Activated CD4-positive, alpha-beta memory T cell treated with anti-CD3 and anti-CD28 coated beads for 36 hours (primary cell): ENCODE data around the gene PYM1. TPM values are rescaled to one million over a fixed set of nuclear protein-coding genes. Genes with fewer than 3 reads are reported as not detected.
A peak's percentile ranks its signal among the peaks of the same experiment; 100 is the strongest.

ENCODE experiments used
- CTCF ChIA-PET: fragments of 350-600 bp; sonication (Branson Sonifier 250); formaldehyde crosslinking; loops from one replicate; lab custom pipeline; 2021; ENCODE audit warnings: antibody characterized with exemption, inconsistent platforms; lab: Charles Lee
- POLR2A ChIA-PET: fragments of 350-600 bp; sonication (Branson Sonifier 250); formaldehyde crosslinking; loops from one replicate; lab custom pipeline; 2021; ENCODE audit warnings: antibody characterized with exemption; lab: Charles Lee
- DNase-seq: peaks from one replicate; pipeline ENCODE4 v3.0.0-alpha.2; 2020
- H3K27ac Mint-ChIP-seq: one replicate; pipeline ENCODE4 v1.8.0; 2021; ENCODE audit warnings: mixed read lengths
- H3K27me3 Mint-ChIP-seq: one replicate; pipeline ENCODE4 v1.8.0; 2021; ENCODE audit warnings: mixed read lengths
- H3K36me3 Mint-ChIP-seq: one replicate; pipeline ENCODE4 v1.8.0; 2021; ENCODE audit warnings: mixed read lengths
- H3K4me1 Mint-ChIP-seq: one replicate; pipeline ENCODE4 v1.8.0; 2021; ENCODE audit warnings: low read depth, mixed read lengths
- H3K4me3 Mint-ChIP-seq: one replicate; pipeline ENCODE4 v1.8.0; 2021; ENCODE audit warnings: mild to moderate bottlenecking, mixed read lengths
- H3K9me3 Mint-ChIP-seq: one replicate; pipeline ENCODE4 v1.8.0; 2021; ENCODE audit warnings: mixed read lengths
- intact Hi-C: fragments of 100-400 bp; cut with micrococcal nuclease; formaldehyde crosslinking; loops from one replicate; pipeline ENCODE4 v1.15.1; 2023
- total RNA-seq, 2 experiments: library from RNA; stranded (reverse); gene quantifications; one replicate each; pipeline ENCODE4 v1.2.3, GENCODE V29; 2021

Gene PYM1
- total RNA-seq, 2 experiments from 2014 or later = 31.6 to 33.0 TPM

GRCh38 chr12:55965941-55966407 is 38.3 kb upstream of the PYM1 start, which contains the start of gene PMEL:
TSS of gene PMEL (minus strand) at chr12:55966042. CDS start at chr12:55966011, 31 bp downstream.
- Mint-ChIP-seq H3K36me3 (peaks cover 26% of the 10 kb centered on the region), H3K27ac (peak within 1 kb of the TSS; percentile 80), H3K27me3 (no peaks in the 10 kb centered on the region), H3K4me3 (peak within 1 kb of the TSS; percentile 85), H3K4me1 (peaks cover 21% of the 10 kb centered on the region), H3K9me3 (no peaks in the 10 kb centered on the region)
- intact Hi-C loops = no loop called here
- DNase-seq = no peak
- ChIA-PET CTCF (no interaction called here), POLR2A (no interaction called here)

- POLR2A ChIA-PET = no interaction called here
- peaks cover 23% of the 10 kb centered on the region for H3K36me3 Mint-ChIP-seq
- H3K4me3 Mint-ChIP-seq = no peak overlapping the region
Measured at GRCh38 chr12:55965240-55965639, 37.5 kb upstream of the PYM1 start.

GRCh38 chr12:55963760-55964159 is 36.1 kb upstream of the PYM1 start:
- peaks cover 23% of the 10 kb centered on the region for H3K4me1 Mint-ChIP-seq
- DNase-seq = no peak
- no peak overlapping the region for H3K4me3 Mint-ChIP-seq
- no peaks in the 10 kb centered on the region for H3K27me3 Mint-ChIP-seq
- H3K27ac Mint-ChIP-seq = no peak overlapping the region
- H3K36me3 Mint-ChIP-seq = peaks cover 15% of the 10 kb centered on the region
- H3K9me3 Mint-ChIP-seq = no peaks in the 10 kb centered on the region
- intact Hi-C loops = no loop called here
- ChIA-PET POLR2A (no interaction called here), CTCF (no interaction called here)

More at GRCh38 chr12:55965240-55965639, 37.5 kb upstream of the PYM1 start:
- CTCF ChIA-PET = interaction anchor here (1.2 kb wide), 1 partner anchor 120 kb away, joined by 3 read pairs; no protein-coding TSS in a partner anchor
- Mint-ChIP-seq H3K4me1 (peaks cover 21% of the 10 kb centered on the region), H3K27me3 (no peaks in the 10 kb centered on the region), H3K9me3 (no peaks in the 10 kb centered on the region), H3K27ac (no peak overlapping the region)
- intact Hi-C loops = no loop called here
- DNase-seq = no peak

- no peak for DNase-seq
- Mint-ChIP-seq H3K4me1 (peaks cover 20% of the 10 kb centered on the region), H3K9me3 (no peaks in the 10 kb centered on the region), H3K4me3 (no peak overlapping the region), H3K36me3 (peaks cover 23% of the 10 kb centered on the region), H3K27me3 (no peaks in the 10 kb centered on the region), H3K27ac (peak overlapping the region; percentile 46)
- POLR2A ChIA-PET = interaction anchor here (1.0 to 3.8 kb wide), 4 partner anchors 11 to 22 kb away, joined by 4 to 15 read pairs (median 5); partner anchors contain the start of gene RAB5B
- CTCF ChIA-PET = interaction anchor here (0.6 to 1.8 kb wide), 6 partner anchors 11 to 219 kb away, joined by 3 read pairs; no protein-coding TSS in a partner anchor
- intact Hi-C loops = no loop called here
Measured at GRCh38 chr12:55957106-55957859, 29.6 kb upstream of the PYM1 start.

GRCh38 chr12:55955800-55956508 is 28.3 kb upstream of the PYM1 start:
- DNase-seq = peak; percentile 69
- ChIA-PET CTCF (interaction anchor here (0.6 to 2.0 kb wide), 7 partner anchors 16 to 217 kb away, joined by 3 to 12 read pairs (median 3); no protein-coding TSS in a partner anchor), POLR2A (interaction anchor here (1.0 to 3.8 kb wide), 3 partner anchors 13 to 20 kb away, joined by 4 to 15 read pairs (median 4); partner anchors contain the start of gene RAB5B)
- H3K27me3 Mint-ChIP-seq = no peaks in the 10 kb centered on the region
- intact Hi-C loops = no loop called here
- peak overlapping the region; percentile 59 for H3K27ac Mint-ChIP-seq
- peaks cover 20% of the 10 kb centered on the region for H3K4me1 Mint-ChIP-seq
- no peak overlapping the region for H3K4me3 Mint-ChIP-seq
- peaks cover 36% of the 10 kb centered on the region for H3K36me3 Mint-ChIP-seq
- no peaks in the 10 kb centered on the region for H3K9me3 Mint-ChIP-seq

GRCh38 chr12:55955344-55955743 is 27.6 kb upstream of the PYM1 start:
- no peaks in the 10 kb centered on the region for H3K9me3 Mint-ChIP-seq
- intact Hi-C loops = no loop called here
- peaks cover 37% of the 10 kb centered on the region for H3K36me3 Mint-ChIP-seq
- peak overlapping the region; percentile 59 for H3K27ac Mint-ChIP-seq
- no peak for DNase-seq
- no peak overlapping the region for H3K4me3 Mint-ChIP-seq
- ChIA-PET CTCF (interaction anchor here (0.8 to 2.0 kb wide), 4 partner anchors 15 to 217 kb away, joined by 3 to 12 read pairs (median 4); no protein-coding TSS in a partner anchor), POLR2A (interaction anchor here (1.2 to 3.8 kb wide), 2 partner anchors 13 to 19 kb away, joined by 4 to 15 read pairs; partner anchors contain the start of gene RAB5B)
- no peaks in the 10 kb centered on the region for H3K27me3 Mint-ChIP-seq
- H3K4me1 Mint-ChIP-seq = peaks cover 20% of the 10 kb centered on the region

- ChIA-PET CTCF (interaction anchor here (0.6 to 1.4 kb wide), 4 partner anchors 8 to 67 kb away, joined by 3 to 4 read pairs (median 3); no protein-coding TSS in a partner anchor), POLR2A (interaction anchor here (0.8 to 1.6 kb wide), 5 partner anchors 10 to 15 kb away, joined by 3 to 5 read pairs (median 4); no protein-coding TSS in a partner anchor)
- intact Hi-C loops = no loop called here
Measured at GRCh38 chr12:55946553-55946952, 18.9 kb upstream of the PYM1 start.

GRCh38 chr12:55942577-55943136 is 15.0 kb upstream of the PYM1 start:
- Mint-ChIP-seq H3K36me3 (peaks cover 68% of the 10 kb centered on the region), H3K9me3 (no peaks in the 10 kb centered on the region), H3K27me3 (no peaks in the 10 kb centered on the region), H3K27ac (peak overlapping the region; percentile 50), H3K4me1 (peaks cover 74% of the 10 kb centered on the region), H3K4me3 (no peak overlapping the region)
- ChIA-PET CTCF (interaction anchor here (0.8 to 1.9 kb wide), 5 partner anchors 10 to 125 kb away, joined by 3 to 9 read pairs (median 3); partner anchors contain the start of genes ORMDL2, RAB5B and SARNP), POLR2A (interaction anchor here (1.2 to 1.5 kb wide), 2 partner anchors 12 to 125 kb away, joined by 4 read pairs; partner anchors contain the start of genes ORMDL2 and SARNP)
- intact Hi-C loops = no loop called here
- DNase-seq = no peak

More at GRCh38 chr12:55946553-55946952, 18.9 kb upstream of the PYM1 start:
- H3K36me3 Mint-ChIP-seq = peaks cover 59% of the 10 kb centered on the region
- H3K9me3 Mint-ChIP-seq = no peaks in the 10 kb centered on the region
- DNase-seq = no peak
- peak overlapping the region; percentile 75 for H3K27ac Mint-ChIP-seq
- H3K27me3 Mint-ChIP-seq = no peaks in the 10 kb centered on the region
- H3K4me3 Mint-ChIP-seq = no peak overlapping the region
- H3K4me1 Mint-ChIP-seq = peaks cover 43% of the 10 kb centered on the region

- Mint-ChIP-seq H3K9me3 (no peaks in the 10 kb centered on the region), H3K27ac (peak overlapping the region; percentile 50), H3K36me3 (peaks cover 70% of the 10 kb centered on the region), H3K4me3 (no peak overlapping the region), H3K4me1 (peaks cover 76% of the 10 kb centered on the region), H3K27me3 (no peaks in the 10 kb centered on the region)
- intact Hi-C loops = no loop called here
- ChIA-PET CTCF (interaction anchor here (0.8 to 1.9 kb wide), 5 partner anchors 9 to 125 kb away, joined by 3 to 9 read pairs (median 3); partner anchors contain the start of genes ORMDL2, RAB5B and SARNP), POLR2A (interaction anchor here (1.2 to 1.5 kb wide), 2 partner anchors 13 to 124 kb away, joined by 4 read pairs; partner anchors contain the start of genes ORMDL2 and SARNP)
- no peak for DNase-seq
Measured at GRCh38 chr12:55942055-55942454, 14.4 kb upstream of the PYM1 start.

- ChIA-PET POLR2A (interaction anchor here (0.7 to 1.1 kb wide), 3 partner anchors 10 to 34 kb away, joined by 3 to 9 read pairs (median 3); partner anchors contain the start of gene RAB5B), CTCF (interaction anchor here (0.5 to 10.8 kb wide), 25 partner anchors 9 to 282 kb away, joined by 3 to 130 read pairs (median 5); partner anchors contain the start of genes DGKA, DNAJC14, GDF11 and ORMDL2)
- peak; percentile 89 for DNase-seq
- peaks cover 78% of the 10 kb centered on the region for H3K4me1 Mint-ChIP-seq
- no peak overlapping the region for H3K4me3 Mint-ChIP-seq
- no peaks in the 10 kb centered on the region for H3K9me3 Mint-ChIP-seq
- H3K27ac Mint-ChIP-seq = peak overlapping the region; percentile 55
- H3K27me3 Mint-ChIP-seq = no peaks in the 10 kb centered on the region
- H3K36me3 Mint-ChIP-seq = peaks cover 72% of the 10 kb centered on the region
- intact Hi-C loops = loop anchor here (1.0 kb wide), 1 partner anchor 10 kb away; no protein-coding TSS in a partner anchor
Measured at GRCh38 chr12:55940065-55940732, 12.5 kb upstream of the PYM1 start.
